Hippocampal formation (tissue), 2 donors: ENCODE measurements around the gene MOCS1.
"Not testable (repeated sequence)": the region's sequence is repeated elsewhere in the genome, so short reads cannot be mapped to it uniquely, and the experiment has no call there.

ENCODE experiments used
- DNase-seq, 2 donors: peaks; one replicate each; lab custom pipeline; 2025; lab: John Stamatoyannopoulos, UW

MOCS1 gene

GRCh38 chr6:39934131-39934757, at the start of gene MOCS1:
MOCS1 (minus strand) TSS chr6:39934462; CDS start chr6:39934417, 45 bp downstream.
- DNase-seq = peak; percentile 70 to 86

GRCh38 chr6:39984051-39984450, 49.8 kb upstream of the MOCS1 start:
- DNase-seq = no peak

- DNase-seq = no peak
Observed at GRCh38 chr6:39983193-39983592, 48.9 kb upstream of the MOCS1 start.

- no peak for DNase-seq
Observed at GRCh38 chr6:39982720-39983119, 48.5 kb upstream of the MOCS1 start.

- DNase-seq = peak in 1 of 2 donors; percentile 18
Observed at GRCh38 chr6:39980839-39981580, 46.7 kb upstream of the MOCS1 start.

GRCh38 chr6:39979461-39980328, 45.4 kb upstream of the MOCS1 start:
- no peak for DNase-seq

- no peak for DNase-seq
Observed at GRCh38 chr6:39978240-39978639, 44.0 kb upstream of the MOCS1 start.

GRCh38 chr6:39973661-39974060, 39.4 kb upstream of the MOCS1 start:
- DNase-seq = no peak

- not testable (repeated sequence) for DNase-seq
Observed at GRCh38 chr6:39972717-39973116, 38.5 kb upstream of the MOCS1 start.

GRCh38 chr6:39971131-39971530, 36.9 kb upstream of the MOCS1 start:
- not testable (repeated sequence) for DNase-seq

GRCh38 chr6:39965751-39966150, 31.5 kb upstream of the MOCS1 start:
- no peak for DNase-seq

- no peak for DNase-seq
Observed at GRCh38 chr6:39964530-39964929, 30.3 kb upstream of the MOCS1 start.

- no peak for DNase-seq
Observed at GRCh38 chr6:39964094-39964493, 29.8 kb upstream of the MOCS1 start.

- no peak for DNase-seq
Observed at GRCh38 chr6:39962831-39963230, 28.6 kb upstream of the MOCS1 start.

GRCh38 chr6:39961178-39961577, 26.9 kb upstream of the MOCS1 start:
- DNase-seq = no peak

GRCh38 chr6:39958947-39959346, 24.7 kb upstream of the MOCS1 start:
- no peak for DNase-seq

GRCh38 chr6:39956936-39957335, 22.7 kb upstream of the MOCS1 start:
- no peak for DNase-seq

GRCh38 chr6:39953076-39953618, 18.9 kb upstream of the MOCS1 start:
- no peak for DNase-seq

GRCh38 chr6:39952167-39952566, 17.9 kb upstream of the MOCS1 start:
- DNase-seq = no peak

- DNase-seq = no peak
Observed at GRCh38 chr6:39951716-39952115, 17.5 kb upstream of the MOCS1 start.

GRCh38 chr6:39951191-39951590, 16.9 kb upstream of the MOCS1 start:
- no peak for DNase-seq

- no peak for DNase-seq
Observed at GRCh38 chr6:39950125-39950720, 16.0 kb upstream of the MOCS1 start.
